Fibroblast of mammary gland (primary cell): Measurements from ENCODE around the gene TPRN.

Source experiments
- DNase-seq: peaks from one replicate; pipeline ENCODE4 v3.0.0-alpha.2; 2010; ENCODE audit warnings: low read depth
- H3K4me3 ChIP-seq: 2 replicates; pipeline ENCODE4 v1.5.1; 2011; ENCODE audit warnings: low read depth, mild to moderate bottlenecking, low read length, moderate library complexity; ENCODE audit not compliant: control insufficient read depth
- TF ChIP-seq, protein P1 (sequence below): conservative IDR thresholded peaks from 2 replicates; pipeline ENCODE4 v1.5.1; 2011; ENCODE audit warnings: low read depth, low read length, inconsistent platforms; ENCODE audit not compliant: control insufficient read depth, insufficient read depth

The TPRN gene

DNA sequence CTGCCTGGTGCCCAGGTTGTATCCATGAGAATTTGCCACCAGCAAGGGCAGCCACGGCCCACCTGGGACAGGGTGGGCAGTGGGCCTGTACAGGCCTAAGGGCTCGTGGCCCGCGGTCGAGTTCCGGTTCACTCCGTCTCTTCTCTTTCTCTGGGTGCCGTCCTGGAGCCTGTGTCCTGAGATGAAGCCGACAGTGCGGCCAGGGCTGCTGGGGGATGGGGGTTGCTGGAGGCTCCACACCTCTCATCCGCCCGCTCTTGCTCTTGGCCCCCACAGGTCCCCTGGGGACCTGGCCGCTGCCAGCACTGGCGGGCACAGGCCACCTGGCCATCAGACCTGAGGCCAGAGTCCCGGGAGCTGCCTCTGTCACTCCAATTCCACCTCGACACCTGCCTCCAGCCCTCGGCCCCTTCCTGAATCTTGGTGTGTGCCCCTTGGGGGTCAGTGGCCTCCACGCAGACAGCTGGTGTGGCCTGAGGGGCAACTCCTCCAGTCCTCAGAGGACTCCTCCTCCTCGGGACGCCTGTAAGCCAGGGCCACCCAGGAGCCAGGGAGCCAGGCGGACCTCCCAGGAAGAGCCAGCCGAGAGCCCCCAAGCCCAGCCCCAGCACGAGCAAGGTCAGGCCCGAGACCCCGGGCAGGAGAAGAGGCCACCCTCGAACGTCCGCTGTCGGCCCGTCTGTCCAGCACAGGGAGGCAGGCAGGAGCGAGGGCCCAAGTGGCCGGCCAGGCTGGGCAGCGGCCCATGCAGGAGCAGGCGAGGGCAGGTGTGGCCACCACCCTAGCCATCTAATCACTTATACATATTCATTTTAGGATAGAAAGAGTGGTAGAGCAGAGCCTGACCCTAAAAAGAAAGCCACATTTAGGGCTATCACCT, 35.9 kb downstream of the TPRN start:
- no peak overlapping the region for H3K4me3 ChIP-seq
- TF ChIP-seq, protein P1, sequence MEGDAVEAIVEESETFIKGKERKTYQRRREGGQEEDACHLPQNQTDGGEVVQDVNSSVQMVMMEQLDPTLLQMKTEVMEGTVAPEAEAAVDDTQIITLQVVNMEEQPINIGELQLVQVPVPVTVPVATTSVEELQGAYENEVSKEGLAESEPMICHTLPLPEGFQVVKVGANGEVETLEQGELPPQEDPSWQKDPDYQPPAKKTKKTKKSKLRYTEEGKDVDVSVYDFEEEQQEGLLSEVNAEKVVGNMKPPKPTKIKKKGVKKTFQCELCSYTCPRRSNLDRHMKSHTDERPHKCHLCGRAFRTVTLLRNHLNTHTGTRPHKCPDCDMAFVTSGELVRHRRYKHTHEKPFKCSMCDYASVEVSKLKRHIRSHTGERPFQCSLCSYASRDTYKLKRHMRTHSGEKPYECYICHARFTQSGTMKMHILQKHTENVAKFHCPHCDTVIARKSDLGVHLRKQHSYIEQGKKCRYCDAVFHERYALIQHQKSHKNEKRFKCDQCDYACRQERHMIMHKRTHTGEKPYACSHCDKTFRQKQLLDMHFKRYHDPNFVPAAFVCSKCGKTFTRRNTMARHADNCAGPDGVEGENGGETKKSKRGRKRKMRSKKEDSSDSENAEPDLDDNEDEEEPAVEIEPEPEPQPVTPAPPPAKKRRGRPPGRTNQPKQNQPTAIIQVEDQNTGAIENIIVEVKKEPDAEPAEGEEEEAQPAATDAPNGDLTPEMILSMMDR: no peak
- DNase-seq: no peak

DNA sequence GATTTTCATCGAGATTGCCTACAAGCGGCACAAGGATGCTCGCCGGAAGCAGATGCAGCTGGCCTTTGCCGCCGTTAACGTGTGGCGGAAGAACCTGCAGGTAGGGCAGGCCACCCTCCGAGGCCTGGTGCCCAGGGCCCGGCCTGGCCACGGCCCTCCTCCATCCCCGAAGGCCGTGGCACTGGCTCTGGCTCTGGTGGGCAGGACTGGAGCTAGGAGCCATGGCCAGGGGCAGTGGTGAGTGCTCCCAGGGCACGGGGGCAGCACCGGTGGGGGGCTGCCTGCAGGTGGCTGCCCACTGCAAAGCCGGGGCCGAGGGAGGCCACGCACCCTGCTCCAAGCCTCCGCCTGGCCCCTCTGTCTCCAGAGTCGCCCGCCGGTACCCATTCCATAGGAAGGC, 36.7 kb downstream of the TPRN start:
- no peak overlapping the region for H3K4me3 ChIP-seq
- DNase-seq: no peak

DNA sequence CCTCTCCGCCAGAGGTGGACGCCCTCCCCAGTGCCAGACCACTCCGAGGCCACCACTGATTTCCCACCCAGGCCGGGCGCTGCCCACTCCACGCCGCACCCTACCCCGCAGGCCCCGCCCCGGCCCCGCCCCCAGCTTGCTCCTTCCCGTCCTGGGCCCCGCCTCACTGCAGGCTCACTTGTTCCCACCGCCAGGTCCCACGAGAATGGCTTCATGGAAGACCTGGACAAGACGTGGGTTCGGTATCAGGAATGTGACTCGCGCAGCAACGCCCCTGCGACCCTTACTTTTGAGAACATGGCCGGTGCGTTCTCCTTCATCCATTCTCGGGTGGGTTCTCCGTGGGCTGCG, 37.2 kb downstream of the TPRN start:
- TF ChIP-seq, protein P1: no peak
- no peak overlapping the region for H3K4me3 ChIP-seq
- no peak for DNase-seq

More for the DNA sequence above, 36.7 kb downstream of the TPRN start:
- TF ChIP-seq, protein P1: no peak

DNA sequence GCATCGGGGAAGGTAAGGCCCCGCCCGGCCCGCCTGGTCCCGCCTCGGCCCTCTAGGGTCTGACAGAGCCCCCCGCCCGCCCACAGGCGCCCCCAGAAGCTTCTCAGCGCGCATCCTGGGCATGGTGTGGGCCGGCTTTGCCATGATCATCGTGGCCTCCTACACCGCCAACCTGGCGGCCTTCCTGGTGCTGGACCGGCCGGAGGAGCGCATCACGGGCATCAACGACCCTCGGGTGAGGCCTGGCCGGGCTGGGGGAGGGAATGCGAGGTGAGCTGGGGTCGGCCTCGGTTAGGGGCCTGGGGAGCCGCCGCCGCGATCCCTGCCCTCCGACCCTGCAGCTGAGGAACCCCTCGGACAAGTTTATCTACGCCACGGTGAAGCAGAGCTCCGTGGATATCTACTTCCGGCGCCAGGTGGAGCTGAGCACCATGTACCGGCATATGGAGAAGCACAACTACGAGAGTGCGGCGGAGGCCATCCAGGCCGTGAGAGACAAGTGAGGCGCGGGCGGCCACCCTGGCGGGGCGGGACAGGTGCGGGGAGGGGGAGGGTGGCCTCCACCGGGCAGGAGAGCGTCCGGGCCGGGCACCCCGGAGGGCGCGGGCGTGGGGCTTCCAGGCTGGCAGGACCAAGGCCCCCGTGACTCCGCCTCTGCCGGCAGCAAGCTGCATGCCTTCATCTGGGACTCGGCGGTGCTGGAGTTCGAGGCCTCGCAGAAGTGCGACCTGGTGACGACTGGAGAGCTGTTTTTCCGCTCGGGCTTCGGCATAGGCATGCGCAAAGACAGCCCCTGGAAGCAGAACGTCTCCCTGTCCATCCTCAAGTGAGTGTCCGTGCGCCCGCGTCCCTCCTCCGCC, 37.8 kb downstream of the TPRN start:
- no peak overlapping the region for H3K4me3 ChIP-seq
- TF ChIP-seq, protein P1: no peak
- DNase-seq: peak; percentile 12

DNA sequence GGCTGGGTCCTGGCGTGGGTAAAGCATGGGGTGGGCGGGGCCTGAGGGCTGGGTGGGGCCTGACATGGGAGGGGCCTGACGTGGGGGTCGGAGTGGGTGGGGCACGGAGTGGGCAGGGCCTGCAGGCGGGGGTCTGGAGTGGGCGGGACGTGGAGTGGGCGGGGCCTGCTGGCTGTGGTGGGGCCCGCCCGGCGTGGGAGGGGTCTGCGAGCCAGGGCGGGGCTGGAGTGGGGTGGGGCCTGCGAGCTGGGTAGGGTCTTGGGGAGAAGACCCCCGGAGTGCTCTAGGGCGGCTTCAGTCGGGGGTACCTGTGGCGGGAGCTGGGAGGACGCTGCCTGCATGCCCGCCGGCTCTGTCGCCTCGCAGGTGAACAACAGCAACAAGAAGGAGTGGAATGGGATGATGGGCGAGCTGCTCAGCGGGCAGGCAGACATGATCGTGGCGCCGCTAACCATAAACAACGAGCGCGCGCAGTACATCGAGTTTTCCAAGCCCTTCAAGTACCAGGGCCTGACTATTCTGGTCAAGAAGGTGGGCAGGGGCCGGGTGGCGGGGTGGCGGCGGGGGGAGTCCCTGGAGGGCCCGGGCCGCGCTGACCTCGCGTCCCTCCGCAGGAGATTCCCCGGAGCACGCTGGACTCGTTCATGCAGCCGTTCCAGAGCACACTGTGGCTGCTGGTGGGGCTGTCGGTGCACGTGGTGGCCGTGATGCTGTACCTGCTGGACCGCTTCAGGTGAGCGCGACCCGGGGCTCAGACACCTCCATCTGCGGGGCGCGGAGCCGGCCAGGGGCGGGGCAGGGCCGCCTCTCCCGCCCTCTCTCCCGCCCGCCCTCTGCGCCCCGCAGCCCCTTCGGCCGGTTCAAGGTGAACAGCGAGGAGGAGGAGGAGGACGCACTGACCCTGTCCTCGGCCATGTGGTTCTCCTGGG, 38.7 kb downstream of the TPRN start:
- DNase-seq: no peak
- TF ChIP-seq, protein P1: no peak
- no peak overlapping the region for H3K4me3 ChIP-seq

DNA sequence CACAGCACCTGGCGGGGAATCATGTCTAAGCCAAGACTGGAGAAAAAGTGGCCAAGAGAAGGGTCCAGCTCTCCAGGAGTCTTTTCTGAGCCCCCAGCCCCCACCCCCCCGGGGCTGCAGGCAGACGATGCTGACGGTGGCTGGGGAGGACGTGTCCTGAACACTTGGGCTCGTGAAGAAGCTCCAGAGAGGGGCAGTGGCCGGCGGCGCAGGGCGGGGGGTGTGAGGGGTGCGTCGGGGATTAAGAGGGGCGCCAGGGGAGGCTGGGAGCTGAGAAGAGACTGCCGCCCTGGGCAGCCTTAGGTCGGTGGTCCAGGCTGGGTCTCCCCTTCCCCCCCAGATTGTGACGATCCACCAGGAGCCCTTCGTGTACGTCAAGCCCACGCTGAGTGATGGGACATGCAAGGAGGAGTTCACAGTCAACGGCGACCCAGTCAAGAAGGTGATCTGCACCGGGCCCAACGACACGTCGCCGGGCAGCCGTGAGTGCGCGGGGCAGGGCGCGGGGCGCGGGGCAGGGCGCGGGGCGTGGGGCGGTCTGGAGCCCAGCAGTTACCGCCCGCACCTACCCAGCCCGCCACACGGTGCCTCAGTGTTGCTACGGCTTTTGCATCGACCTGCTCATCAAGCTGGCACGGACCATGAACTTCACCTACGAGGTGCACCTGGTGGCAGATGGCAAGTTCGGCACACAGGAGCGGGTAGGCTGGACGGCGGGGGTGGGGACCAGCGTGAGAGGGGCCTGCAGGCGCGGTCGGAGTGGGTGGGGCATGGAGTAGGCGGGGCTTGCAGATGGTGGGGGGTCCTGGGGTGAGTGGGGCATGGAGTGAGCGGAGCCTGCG, 39.6 kb downstream of the TPRN start:
- no peak overlapping the region for H3K4me3 ChIP-seq
- TF ChIP-seq, protein P1: no peak
- no peak for DNase-seq
